Measurements from ENCODE around the gene NCAM2. TPM values are rescaled to one million over a fixed set of nuclear protein-coding genes. Genes with fewer than 3 reads are reported as not detected.

NCAM2 gene
- total RNA-seq, 1 donor from 2014 or later, result 0.84 TPM

DNA sequence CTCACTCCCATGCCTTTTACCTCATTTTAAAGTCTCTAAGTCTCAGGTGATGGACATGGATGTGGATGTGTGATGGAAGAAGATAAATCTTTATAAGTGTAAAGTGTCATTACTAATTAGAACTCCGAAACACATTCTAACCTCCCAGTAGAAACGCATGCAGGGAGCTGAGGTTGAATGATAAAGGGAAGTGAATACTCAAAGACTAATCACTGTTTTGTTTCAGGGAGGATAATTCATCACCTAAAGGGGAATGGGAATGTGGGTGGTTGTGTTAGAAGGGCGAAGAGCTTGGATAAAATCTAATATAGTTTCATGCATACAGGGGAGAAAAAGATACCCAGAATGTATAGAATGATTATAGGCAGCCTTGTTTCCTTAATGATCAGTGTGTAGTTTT is 12.5 kb downstream of the NCAM2 start:
- Histone ChIP-seq H4K20me1 (ENCODE audit: low read depth) (no peaks in the 10 kb centered on the region), H3K79me2 (ENCODE audit: low read depth) (no peaks in the 10 kb centered on the region), H3K9me3 (ENCODE audit: low read depth) (no peaks in the 10 kb centered on the region), H3F3A (ENCODE audit: low read depth) (no peaks in the 10 kb centered on the region), H3K9ac (no peak overlapping the region), H3K36me3 (no peaks in the 10 kb centered on the region), H3K4me1 (peaks cover 8% of the 10 kb centered on the region), H3K4me3 (no peak overlapping the region), H3K27ac (no peak overlapping the region), H3K4me2 (no peak overlapping the region), H3K27me3 (no peaks in the 10 kb centered on the region), H2AFZ (replicated peaks) (peak overlapping the region; percentile 55)
- no peak for TF ChIP-seq EZH2 (IDR thresholded peaks at IDR 0.05)
- TF ChIP-seq EZH2phosphoT487 (IDR thresholded peaks at IDR 0.05), result no peak
- TF ChIP-seq, protein P1, sequence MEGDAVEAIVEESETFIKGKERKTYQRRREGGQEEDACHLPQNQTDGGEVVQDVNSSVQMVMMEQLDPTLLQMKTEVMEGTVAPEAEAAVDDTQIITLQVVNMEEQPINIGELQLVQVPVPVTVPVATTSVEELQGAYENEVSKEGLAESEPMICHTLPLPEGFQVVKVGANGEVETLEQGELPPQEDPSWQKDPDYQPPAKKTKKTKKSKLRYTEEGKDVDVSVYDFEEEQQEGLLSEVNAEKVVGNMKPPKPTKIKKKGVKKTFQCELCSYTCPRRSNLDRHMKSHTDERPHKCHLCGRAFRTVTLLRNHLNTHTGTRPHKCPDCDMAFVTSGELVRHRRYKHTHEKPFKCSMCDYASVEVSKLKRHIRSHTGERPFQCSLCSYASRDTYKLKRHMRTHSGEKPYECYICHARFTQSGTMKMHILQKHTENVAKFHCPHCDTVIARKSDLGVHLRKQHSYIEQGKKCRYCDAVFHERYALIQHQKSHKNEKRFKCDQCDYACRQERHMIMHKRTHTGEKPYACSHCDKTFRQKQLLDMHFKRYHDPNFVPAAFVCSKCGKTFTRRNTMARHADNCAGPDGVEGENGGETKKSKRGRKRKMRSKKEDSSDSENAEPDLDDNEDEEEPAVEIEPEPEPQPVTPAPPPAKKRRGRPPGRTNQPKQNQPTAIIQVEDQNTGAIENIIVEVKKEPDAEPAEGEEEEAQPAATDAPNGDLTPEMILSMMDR (IDR thresholded peaks at IDR 0.05), result no peak
- no peak overlapping the region for H3K4me3 Mint-ChIP-seq
- no peak overlapping the region for H3K27ac Mint-ChIP-seq
- no peaks in the 10 kb centered on the region for H3K36me3 Mint-ChIP-seq
- no peaks in the 10 kb centered on the region for H3K9me3 Mint-ChIP-seq
- no peaks in the 10 kb centered on the region for H3K27me3 Mint-ChIP-seq (ENCODE audit: insufficient read depth, low read depth)
- no peaks in the 10 kb centered on the region for H3K4me1 Mint-ChIP-seq
- DNase-seq (ENCODE audit: low spot score), result no peak

DNA sequence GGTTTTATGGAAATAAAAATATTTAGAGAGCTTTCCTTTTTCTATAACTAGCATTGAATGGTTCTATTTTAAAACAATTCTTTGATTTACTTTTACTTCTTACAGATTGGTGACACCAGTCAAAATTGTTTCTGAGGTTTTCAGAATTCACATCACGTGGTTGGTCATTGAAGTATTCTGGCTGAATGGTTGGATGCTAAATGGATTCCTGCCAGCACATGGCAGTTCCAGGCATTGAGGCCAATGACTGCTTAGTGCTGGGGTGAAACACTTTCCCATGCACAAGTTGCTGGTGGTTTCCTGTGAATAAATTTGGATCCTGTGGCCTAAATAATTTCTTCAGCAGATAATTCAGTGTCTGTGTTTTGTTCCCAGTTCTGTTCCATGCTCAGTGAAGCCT is 20.6 kb downstream of the NCAM2 start:
- Histone ChIP-seq H3K4me3 (no peak overlapping the region), H3K4me1 (no peaks in the 10 kb centered on the region), H3K9ac (no peak overlapping the region), H3K79me2 (ENCODE audit: low read depth) (no peaks in the 10 kb centered on the region), H3K36me3 (no peaks in the 10 kb centered on the region), H3K27ac (no peak overlapping the region), H3K27me3 (no peaks in the 10 kb centered on the region), H3K4me2 (no peak overlapping the region), H2AFZ (replicated peaks) (no peak overlapping the region), H3F3A (ENCODE audit: low read depth) (no peaks in the 10 kb centered on the region), H3K9me3 (ENCODE audit: low read depth) (no peaks in the 10 kb centered on the region), H4K20me1 (ENCODE audit: low read depth) (no peaks in the 10 kb centered on the region)
- Mint-ChIP-seq H3K4me1 (no peaks in the 10 kb centered on the region), H3K9me3 (no peaks in the 10 kb centered on the region), H3K27me3 (ENCODE audit: insufficient read depth, low read depth) (no peaks in the 10 kb centered on the region), H3K4me3 (no peak overlapping the region), H3K27ac (no peak overlapping the region), H3K36me3 (no peaks in the 10 kb centered on the region)
- no peak for DNase-seq (ENCODE audit: low spot score)
- TF ChIP-seq EZH2phosphoT487 (IDR thresholded peaks at IDR 0.05), result no peak
- TF ChIP-seq, protein P1 (IDR thresholded peaks at IDR 0.05), result no peak
- TF ChIP-seq EZH2 (IDR thresholded peaks at IDR 0.05), result no peak

DNA sequence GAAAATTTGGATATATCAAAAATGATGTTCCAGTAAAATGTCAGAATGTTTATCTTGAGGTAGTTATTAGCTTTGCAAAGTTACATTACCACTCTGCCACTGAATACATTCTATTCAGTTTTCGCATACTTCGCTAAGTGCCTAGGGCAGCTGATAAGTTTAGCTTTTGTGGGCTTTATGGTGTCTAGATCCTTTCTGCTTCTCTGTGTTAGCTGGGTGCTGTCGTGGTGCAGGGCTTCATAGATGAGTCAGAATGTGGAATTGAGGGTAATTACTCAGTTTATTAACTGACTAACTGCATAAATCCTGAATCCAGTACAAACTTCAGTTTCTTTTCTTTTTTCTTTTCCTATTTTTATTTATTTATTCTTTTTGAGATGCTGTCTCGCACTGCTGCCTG is 21.5 kb downstream of the NCAM2 start:
- Mint-ChIP-seq H3K27me3 (ENCODE audit: insufficient read depth, low read depth) (no peaks in the 10 kb centered on the region), H3K9me3 (no peaks in the 10 kb centered on the region), H3K27ac (no peak overlapping the region), H3K36me3 (no peaks in the 10 kb centered on the region), H3K4me3 (no peak overlapping the region), H3K4me1 (no peaks in the 10 kb centered on the region)
- Histone ChIP-seq H3K9me3 (ENCODE audit: low read depth) (no peaks in the 10 kb centered on the region), H3K27me3 (no peaks in the 10 kb centered on the region), H3K4me1 (no peaks in the 10 kb centered on the region), H3K9ac (no peak overlapping the region), H3K4me2 (no peak overlapping the region), H2AFZ (replicated peaks) (no peak overlapping the region), H3F3A (ENCODE audit: low read depth) (no peaks in the 10 kb centered on the region), H3K36me3 (no peaks in the 10 kb centered on the region), H4K20me1 (ENCODE audit: low read depth) (no peaks in the 10 kb centered on the region), H3K79me2 (ENCODE audit: low read depth) (no peaks in the 10 kb centered on the region), H3K27ac (no peak overlapping the region), H3K4me3 (no peak overlapping the region)
- no peak for DNase-seq (ENCODE audit: low spot score)
- TF ChIP-seq EZH2phosphoT487 (IDR thresholded peaks at IDR 0.05) (no peak), EZH2 (IDR thresholded peaks at IDR 0.05) (no peak)
- TF ChIP-seq, protein P1 (IDR thresholded peaks at IDR 0.05), result no peak

Data from neural progenitor cell (in vitro differentiated cells).